ENCODE measurements around the gene PRPF19. TPM values are rescaled to one million over a fixed set of nuclear protein-coding genes. Genes with fewer than 3 reads are reported as not detected.

Gene PRPF19
- total RNA-seq, 1 experiment from 2014 or later: 116 TPM

DNA sequence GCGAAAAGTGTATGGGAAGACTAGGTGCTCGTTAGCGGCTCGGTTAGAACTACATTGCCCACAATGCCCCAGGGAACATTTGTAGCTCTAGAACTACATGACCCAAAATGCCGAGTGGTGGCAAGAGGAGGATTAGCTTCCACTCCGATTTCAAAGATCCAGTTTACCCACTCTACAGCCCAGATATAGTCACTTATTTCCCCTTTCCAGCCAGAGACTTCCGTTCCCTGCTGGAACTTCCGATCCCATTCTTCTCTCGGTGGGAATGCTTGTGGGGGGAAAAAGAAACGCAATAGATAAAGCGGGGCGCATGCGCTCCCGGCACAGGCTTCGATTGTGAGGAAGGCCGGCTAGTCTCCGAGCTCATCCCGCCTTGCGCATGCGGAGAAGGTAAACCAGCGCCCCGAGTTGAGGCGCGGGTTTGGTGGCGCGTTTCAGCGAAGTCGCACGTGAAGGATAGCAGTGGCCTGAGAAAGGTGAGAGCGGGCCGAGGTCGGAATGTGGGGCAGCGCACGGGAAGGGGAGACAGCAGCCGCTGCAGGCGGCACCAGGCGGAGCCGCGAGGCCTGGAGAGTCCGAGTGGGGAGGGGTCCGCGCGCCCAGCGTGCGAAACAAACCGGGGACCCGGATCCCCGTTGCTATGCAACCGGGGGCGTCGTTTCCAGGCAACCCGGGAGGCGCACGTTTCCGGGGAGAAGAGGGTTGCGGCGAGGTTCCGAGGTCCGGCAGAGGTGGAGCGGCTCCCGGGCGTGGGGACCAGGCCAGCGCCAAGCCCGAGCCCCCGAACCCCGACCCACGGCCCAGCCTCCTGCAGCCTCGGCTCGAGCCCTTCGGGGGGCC, 7.6 kb upstream of the PRPF19 start, which contains the start of gene TMEM109:
Gene TMEM109, plus strand, starts transcription at position 366 of the 840 bp plus-strand sequence. CDS start 5,536 bp downstream, outside the sequence.
- CTCF ChIA-PET: interaction anchor here (0.7 to 5.6 kb wide), 8 partner anchors 9 to 83 kb away, joined by 3 to 51 read pairs (median 5); partner anchors contain the start of genes CCDC86, PRPF19 and TMEM132A
- POLR2A ChIA-PET: interaction anchor here (0.7 to 1.7 kb wide), 6 partner anchors 9 to 202 kb away, joined by 3 to 11 read pairs (median 4); partner anchors contain the start of gene TMEM132A
- peak within 1 kb of the TSS; percentile 94 for H3K4me3 Mint-ChIP-seq
- no peaks in the 10 kb centered on the region; the same call in 1 of the 2 replicates for H3K36me3 Mint-ChIP-seq
- peaks cover 49% of the 10 kb centered on the region for H3K4me1 Mint-ChIP-seq
- H3K27me3 Mint-ChIP-seq (ENCODE audit: low read depth): peaks cover 34% of the 10 kb centered on the region
- peak within 1 kb of the TSS; percentile 99 for H3K27ac Mint-ChIP-seq
- DNase-seq (ENCODE audit: low spot score): peak; percentile 85
- peak; percentile 71 for ATAC-seq
- H3K9me3 Mint-ChIP-seq: peaks cover 6% of the 10 kb centered on the region; the same call in 1 of the 2 replicates
- TF ChIP-seq TEAD1 (CRISPR knock-in tag; IDR thresholded peaks at IDR 0.05) (peak; percentile 87), ZNF263 (CRISPR knock-in tag; IDR thresholded peaks at IDR 0.05; ENCODE audit: low read depth) (0 out of 2 replicates have a peak, but pooled peaks have one; percentile 15), FOXJ3 (CRISPR knock-in tag; IDR thresholded peaks at IDR 0.05; ENCODE audit: borderline replicate concordance) (no peak), NR2C2 (CRISPR knock-in tag; IDR thresholded peaks at IDR 0.05) (no peak), ZBTB21 (CRISPR knock-in tag; IDR thresholded peaks at IDR 0.05; ENCODE audit: borderline replicate concordance) (peak; percentile 70; the same call in 1 of the 2 replicates), FOXK1 (CRISPR knock-in tag; IDR thresholded peaks at IDR 0.05) (peak; percentile 48; the same call in 1 of the 2 replicates), SMAD3 (CRISPR knock-in tag; IDR thresholded peaks at IDR 0.05; ENCODE audit: borderline replicate concordance) (peak; percentile 95), SMAD4 (CRISPR knock-in tag; IDR thresholded peaks at IDR 0.05) (0 out of 2 replicates have a peak, but pooled peaks have one; percentile 53), RORB (CRISPR knock-in tag; IDR thresholded peaks at IDR 0.05) (no peak), ATF2 (CRISPR knock-in tag; IDR thresholded peaks at IDR 0.05; ENCODE audit: borderline replicate concordance, low read depth) (peak; percentile 55; the same call in 1 of the 2 replicates), HMGA2 (CRISPR knock-in tag; IDR thresholded peaks at IDR 0.05) (no peak), ZNF232 (CRISPR knock-in tag; IDR thresholded peaks at IDR 0.05) (peak; percentile 98), ATF1 (CRISPR knock-in tag; IDR thresholded peaks at IDR 0.05) (peak; percentile 92), EMX1 (CRISPR knock-in tag; IDR thresholded peaks at IDR 0.05) (no peak), ZNF532 (CRISPR knock-in tag; IDR thresholded peaks at IDR 0.05; ENCODE audit: borderline replicate concordance) (no peak)
- TF ChIP-seq, protein P1, sequence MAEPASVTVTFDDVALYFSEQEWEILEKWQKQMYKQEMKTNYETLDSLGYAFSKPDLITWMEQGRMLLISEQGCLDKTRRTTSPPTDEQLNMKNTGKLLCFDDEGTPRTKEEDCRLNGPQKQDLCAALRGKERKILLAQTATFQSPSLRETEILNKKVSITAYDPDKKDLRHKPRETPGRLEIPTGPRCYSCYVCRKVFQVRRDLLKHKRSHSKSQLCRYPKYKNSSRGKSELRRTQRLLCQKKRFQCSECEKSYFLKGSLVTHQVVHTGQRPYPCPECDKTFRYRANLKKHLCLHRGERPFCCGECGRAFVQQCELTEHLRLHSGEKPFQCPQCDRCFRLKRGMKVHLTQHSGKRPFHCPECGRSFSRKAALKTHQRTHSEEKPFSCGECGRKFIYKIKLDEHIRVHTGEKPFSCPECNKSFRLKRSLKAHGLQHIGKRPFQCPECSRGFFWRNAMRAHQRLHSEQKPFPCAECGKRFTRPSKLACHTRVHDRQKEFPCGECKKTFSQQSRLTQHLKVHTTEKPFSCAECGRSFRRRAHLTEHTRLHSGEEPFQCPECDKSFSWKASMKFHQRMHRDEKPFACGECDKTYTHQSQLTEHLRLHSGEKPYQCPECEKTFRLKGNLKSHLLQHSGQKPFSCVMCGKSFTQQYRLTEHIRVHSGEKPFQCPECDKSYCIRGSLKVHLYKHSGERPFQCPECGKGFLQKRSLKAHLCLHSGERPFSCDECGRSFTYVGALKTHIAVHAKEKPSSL (CRISPR knock-in tag; conservative IDR thresholded peaks at IDR 0.05): no peak
- TF ChIP-seq, protein P2, sequence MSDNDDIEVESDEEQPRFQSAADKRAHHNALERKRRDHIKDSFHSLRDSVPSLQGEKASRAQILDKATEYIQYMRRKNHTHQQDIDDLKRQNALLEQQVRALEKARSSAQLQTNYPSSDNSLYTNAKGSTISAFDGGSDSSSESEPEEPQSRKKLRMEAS (CRISPR knock-in tag; IDR thresholded peaks at IDR 0.05): peak; percentile 97
- TF ChIP-seq, protein P3, sequence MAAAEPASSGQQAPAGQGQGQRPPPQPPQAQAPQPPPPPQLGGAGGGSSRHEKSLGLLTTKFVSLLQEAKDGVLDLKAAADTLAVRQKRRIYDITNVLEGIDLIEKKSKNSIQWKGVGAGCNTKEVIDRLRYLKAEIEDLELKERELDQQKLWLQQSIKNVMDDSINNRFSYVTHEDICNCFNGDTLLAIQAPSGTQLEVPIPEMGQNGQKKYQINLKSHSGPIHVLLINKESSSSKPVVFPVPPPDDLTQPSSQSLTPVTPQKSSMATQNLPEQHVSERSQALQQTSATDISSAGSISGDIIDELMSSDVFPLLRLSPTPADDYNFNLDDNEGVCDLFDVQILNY (CRISPR knock-in tag; IDR thresholded peaks at IDR 0.05): peak; percentile 94
- TF ChIP-seq, protein P4, sequence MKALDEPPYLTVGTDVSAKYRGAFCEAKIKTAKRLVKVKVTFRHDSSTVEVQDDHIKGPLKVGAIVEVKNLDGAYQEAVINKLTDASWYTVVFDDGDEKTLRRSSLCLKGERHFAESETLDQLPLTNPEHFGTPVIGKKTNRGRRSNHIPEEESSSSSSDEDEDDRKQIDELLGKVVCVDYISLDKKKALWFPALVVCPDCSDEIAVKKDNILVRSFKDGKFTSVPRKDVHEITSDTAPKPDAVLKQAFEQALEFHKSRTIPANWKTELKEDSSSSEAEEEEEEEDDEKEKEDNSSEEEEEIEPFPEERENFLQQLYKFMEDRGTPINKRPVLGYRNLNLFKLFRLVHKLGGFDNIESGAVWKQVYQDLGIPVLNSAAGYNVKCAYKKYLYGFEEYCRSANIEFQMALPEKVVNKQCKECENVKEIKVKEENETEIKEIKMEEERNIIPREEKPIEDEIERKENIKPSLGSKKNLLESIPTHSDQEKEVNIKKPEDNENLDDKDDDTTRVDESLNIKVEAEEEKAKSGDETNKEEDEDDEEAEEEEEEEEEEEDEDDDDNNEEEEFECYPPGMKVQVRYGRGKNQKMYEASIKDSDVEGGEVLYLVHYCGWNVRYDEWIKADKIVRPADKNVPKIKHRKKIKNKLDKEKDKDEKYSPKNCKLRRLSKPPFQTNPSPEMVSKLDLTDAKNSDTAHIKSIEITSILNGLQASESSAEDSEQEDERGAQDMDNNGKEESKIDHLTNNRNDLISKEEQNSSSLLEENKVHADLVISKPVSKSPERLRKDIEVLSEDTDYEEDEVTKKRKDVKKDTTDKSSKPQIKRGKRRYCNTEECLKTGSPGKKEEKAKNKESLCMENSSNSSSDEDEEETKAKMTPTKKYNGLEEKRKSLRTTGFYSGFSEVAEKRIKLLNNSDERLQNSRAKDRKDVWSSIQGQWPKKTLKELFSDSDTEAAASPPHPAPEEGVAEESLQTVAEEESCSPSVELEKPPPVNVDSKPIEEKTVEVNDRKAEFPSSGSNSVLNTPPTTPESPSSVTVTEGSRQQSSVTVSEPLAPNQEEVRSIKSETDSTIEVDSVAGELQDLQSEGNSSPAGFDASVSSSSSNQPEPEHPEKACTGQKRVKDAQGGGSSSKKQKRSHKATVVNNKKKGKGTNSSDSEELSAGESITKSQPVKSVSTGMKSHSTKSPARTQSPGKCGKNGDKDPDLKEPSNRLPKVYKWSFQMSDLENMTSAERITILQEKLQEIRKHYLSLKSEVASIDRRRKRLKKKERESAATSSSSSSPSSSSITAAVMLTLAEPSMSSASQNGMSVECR (CRISPR knock-in tag; IDR thresholded peaks at IDR 0.05; ENCODE audit: borderline replicate concordance): peak; percentile 59; the same call in 1 of the 2 replicates
- TF ChIP-seq, protein P5, sequence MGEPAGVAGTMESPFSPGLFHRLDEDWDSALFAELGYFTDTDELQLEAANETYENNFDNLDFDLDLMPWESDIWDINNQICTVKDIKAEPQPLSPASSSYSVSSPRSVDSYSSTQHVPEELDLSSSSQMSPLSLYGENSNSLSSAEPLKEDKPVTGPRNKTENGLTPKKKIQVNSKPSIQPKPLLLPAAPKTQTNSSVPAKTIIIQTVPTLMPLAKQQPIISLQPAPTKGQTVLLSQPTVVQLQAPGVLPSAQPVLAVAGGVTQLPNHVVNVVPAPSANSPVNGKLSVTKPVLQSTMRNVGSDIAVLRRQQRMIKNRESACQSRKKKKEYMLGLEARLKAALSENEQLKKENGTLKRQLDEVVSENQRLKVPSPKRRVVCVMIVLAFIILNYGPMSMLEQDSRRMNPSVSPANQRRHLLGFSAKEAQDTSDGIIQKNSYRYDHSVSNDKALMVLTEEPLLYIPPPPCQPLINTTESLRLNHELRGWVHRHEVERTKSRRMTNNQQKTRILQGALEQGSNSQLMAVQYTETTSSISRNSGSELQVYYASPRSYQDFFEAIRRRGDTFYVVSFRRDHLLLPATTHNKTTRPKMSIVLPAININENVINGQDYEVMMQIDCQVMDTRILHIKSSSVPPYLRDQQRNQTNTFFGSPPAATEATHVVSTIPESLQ (CRISPR knock-in tag; IDR thresholded peaks at IDR 0.05): no peak
